GM20431 (cell line): ENCODE measurements around the gene RAB43.
"Not testable (repeated sequence)": the region's sequence is repeated elsewhere in the genome, so short reads cannot be mapped to it uniquely, and the experiment has no call there.

Source experiments
- in situ Hi-C: fragments of 300-500 bp; cut with MseI, MboI; formaldehyde crosslinking; loops from one replicate; pipeline ENCODE4 v1.15.0; 2020; ENCODE audit warnings: low sequenced_read_pairs; ENCODE audit not compliant: unreplicated experiment

Gene RAB43

GRCh38 chr3:129100274-129100673 is 21.3 kb downstream of the RAB43 start:
- in situ Hi-C loops, result no loop called here

DNA sequence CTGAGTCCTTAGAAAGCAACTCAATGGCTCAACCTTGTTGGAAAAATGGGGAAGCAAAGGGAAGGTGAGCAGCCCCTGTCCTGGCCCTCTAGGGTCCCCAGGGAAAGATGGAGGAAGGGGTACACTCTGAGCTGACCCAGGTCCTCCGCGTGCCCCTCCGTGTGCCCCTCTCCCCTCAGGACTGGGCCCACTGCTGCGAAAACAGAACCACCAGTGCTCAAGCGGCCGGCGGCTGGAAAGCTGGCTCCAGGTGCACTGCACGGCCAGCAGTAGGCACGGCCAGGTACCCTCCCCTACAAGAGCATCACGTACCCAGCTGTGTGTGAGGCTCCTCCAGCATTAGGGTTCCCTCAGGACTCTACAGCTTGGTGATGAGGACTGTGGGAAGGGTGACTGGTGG is 26.3 kb downstream of the RAB43 start:
- in situ Hi-C loops, result no loop called here

- in situ Hi-C loops, result not testable (repeated sequence)
These were observed 33.3 kb downstream of the RAB43 start for GRCh38 chr3:129088312-129088711.

- in situ Hi-C loops, result not testable (repeated sequence)
These were observed 33.7 kb downstream of the RAB43 start for GRCh38 chr3:129087904-129088303.

DNA sequence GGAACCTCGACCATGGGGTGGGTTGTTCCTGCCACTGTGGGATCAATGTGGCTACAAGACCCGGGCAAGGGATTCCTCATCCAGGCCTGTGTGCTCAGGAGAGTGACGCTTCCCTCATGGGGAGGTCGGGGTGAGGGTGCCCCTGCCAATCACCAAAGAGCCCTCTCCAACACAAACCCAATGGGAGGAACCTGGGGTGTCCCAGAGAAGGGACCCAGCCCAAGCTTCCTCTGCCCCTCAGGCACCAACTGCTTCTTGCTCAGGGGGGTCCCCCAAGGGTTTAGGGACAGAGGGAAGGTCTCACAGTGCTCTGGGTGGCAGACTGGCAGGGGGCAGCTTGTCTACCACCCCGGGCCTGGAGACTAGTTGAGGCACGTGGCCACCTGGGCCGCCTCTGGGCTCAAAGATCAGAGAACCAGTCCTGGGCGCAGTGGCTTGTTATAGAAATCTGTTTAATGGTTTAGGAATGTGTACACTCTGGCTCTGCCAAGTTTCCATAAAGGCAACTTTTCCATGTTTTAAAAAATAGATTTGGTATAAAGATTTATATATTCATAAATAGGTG is 34.4 kb downstream of the RAB43 start:
- in situ Hi-C loops, result no loop called here

GRCh38 chr3:129085818-129086217 is 35.8 kb downstream of the RAB43 start:
- in situ Hi-C loops, result no loop called here

DNA sequence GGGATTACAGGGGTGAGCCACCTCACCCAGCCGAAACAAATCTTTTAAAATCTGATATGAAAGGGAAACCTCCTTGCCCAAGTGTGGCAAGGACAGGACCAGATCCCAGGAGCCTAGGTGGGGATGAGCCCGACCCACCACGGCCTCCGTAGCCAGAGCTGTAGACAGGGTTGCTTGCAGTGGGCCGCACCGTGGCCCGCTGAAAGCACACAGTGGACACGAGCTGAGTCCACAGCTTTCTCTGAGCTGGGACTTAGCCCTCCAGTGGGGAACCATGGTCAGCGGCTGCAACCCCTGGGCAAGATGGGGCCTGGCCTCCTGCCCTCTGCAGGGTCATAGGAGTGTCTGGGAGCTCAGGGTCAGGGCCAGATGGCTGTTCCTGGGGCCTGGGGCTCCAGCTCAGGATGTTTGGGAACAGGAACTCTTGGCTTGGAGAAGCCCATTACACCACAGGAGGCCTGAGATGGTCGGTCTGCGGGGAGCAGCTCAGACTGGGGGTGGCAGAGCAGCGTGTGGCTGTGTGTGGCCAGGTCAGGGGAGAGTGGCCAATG is 36.4 kb downstream of the RAB43 start:
- in situ Hi-C loops, result no loop called here

DNA sequence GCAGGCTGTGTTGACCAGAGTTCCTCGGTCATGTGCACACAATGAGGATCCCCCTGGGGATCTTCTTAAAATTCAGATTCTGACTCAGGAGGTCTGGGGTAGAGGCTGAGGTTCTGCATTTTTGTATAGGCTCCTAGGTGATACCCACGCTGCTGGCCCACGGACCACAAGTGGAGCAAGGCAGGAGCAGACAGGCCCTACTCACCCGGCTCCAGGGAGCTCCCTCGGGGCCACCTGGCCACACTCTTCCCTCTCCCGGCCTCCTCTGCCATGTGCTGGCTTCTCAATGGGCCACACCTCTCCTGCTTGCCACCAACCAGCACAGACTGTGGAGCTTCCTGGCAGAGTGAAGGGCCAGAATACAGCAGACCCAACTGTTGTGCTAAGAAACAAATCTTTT is 37.1 kb downstream of the RAB43 start:
- in situ Hi-C loops, result no loop called here

DNA sequence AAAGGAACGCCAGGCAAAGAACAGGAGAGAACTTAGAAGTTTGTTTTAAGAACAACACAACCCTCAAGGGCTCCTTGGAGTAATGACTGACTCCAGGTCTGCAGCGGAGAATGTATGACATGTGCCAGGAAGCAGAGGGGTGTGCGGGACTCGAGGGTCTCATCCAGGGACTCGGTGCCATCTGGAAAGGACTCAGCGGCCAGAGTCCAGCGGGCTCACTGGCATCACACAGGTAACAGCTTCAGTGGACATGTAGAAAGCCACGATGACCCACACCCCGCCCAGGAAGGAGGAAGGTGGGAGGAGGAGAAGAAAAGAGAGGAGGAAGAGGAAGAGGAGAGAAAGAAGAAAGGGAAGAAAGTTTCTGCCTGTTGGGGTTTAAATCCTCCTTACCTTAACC is 39.6 kb downstream of the RAB43 start:
- in situ Hi-C loops, result no loop called here

DNA sequence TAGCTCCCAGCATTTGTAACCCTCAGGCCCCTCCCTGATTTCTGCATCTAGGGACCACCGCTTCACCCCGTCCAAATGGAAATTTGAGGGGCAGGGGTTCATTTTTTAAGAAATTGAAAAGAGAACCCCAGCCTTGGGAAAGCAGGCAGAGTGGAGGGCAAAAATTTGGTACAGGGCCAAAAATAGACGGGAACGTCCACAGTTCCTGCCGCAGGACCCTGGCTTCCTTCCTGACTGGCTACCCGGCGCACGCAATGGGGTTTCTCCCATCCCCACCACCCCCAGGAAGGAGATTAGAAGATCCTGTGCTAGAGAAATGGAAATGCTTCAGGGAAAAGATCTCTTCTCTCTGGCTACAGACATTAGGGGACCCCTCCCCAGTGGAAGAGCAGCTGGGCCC is 40.1 kb downstream of the RAB43 start:
- in situ Hi-C loops, result no loop called here

- in situ Hi-C loops, result no loop called here
These were observed 43.1 kb downstream of the RAB43 start for GRCh38 chr3:129078510-129078909.

GRCh38 chr3:129077222-129077621 is 44.4 kb downstream of the RAB43 start:
- in situ Hi-C loops, result no loop called here

GRCh38 chr3:129070086-129070885 is 51.3 kb downstream of the RAB43 start:
- in situ Hi-C loops, result no loop called here

GRCh38 chr3:129069313-129070085 is 52.1 kb downstream of the RAB43 start:
- in situ Hi-C loops, result not testable (repeated sequence)

DNA sequence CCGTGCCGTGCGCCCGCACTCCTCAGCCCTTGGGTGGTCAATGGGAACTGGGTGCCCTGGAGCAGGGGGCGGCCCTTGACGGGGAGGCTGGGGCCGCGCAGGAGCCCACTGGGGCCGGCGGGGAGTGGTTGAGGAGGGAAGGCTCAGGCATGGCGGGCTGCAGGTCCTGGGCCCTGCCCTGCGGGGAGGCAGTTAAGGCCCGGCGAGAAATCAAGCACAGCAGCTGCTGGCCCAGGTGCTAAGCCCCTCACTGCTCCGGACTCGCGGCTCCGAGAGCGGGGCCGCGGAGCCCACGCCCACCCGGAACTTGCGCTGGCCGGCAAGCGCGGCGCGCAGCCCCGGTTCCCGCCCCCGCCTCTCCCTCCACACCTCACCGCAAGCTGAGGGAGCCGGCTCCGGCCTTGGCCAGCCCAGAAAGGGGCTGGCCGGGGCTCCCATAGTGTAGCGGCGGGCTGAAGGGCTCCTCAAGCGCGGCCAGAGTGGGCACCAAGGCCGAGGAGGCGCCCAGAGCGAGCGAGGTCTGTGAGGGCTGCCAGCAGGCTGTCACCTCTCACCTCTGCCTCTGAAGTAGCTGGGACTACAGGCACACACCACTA is 53.2 kb downstream of the RAB43 start:
- in situ Hi-C loops, result no loop called here

GRCh38 chr3:129067719-129068118 is 53.9 kb downstream of the RAB43 start:
- in situ Hi-C loops, result not testable (repeated sequence)

DNA sequence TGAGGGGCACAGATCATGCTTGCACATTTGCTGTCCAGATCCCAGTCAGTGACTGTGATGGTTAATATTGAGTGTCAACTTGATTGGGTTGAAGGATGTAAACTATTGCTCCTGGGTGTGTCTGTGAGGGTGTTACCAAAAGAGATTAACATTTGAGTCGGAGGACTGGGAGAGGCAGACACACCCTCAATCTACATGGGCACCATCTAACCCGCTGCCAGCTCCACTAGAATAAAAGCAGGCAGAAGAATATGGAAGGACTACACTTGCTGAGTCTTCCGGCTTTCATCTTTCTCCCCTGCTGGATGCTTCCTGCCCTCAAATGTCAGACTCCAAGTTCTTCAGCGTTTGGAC is 55.9 kb downstream of the RAB43 start:
- in situ Hi-C loops, result no loop called here

- in situ Hi-C loops, result no loop called here
These were observed 56.4 kb downstream of the RAB43 start for GRCh38 chr3:129065016-129065719.

- in situ Hi-C loops, result no loop called here
These were observed 57.6 kb downstream of the RAB43 start for GRCh38 chr3:129063841-129064482.
